ENCODE results near the gene MELK. TPM values are rescaled to one million over a fixed set of nuclear protein-coding genes. Genes with fewer than 3 reads are reported as not detected.
A peak's percentile ranks its signal among the peaks of the same experiment; 100 is the strongest.
"Not testable (repeated sequence)": the region's sequence is repeated elsewhere in the genome, so short reads cannot be mapped to it uniquely, and the experiment has no call there.

MELK gene
- total and polyA plus RNA-seq, 3 donors from 2014 or later: 15.2 to 19.2 (median 18.8) TPM

DNA sequence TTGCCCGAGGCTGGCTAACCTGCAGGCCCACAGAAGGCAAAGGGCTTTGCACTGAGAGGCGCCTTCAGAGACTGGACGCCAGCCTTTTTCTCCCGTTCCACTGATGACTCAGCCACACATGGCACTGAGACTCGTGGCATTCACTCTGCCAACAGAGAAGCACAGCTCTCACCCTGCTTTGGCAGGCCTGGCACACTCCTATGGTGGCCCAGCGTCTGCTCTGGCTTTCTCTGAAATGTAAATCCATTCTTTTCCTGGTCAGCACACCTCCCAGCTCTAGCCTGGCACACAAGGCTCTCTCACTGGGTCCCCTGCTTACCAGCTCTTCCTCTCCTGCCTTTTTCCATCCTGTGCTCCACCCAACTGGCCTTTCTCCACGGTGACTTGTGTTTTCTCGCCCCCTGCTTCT, 5.9 kb upstream of the MELK start:
- 73 to 85% methylated on average over 8 of the region's 8 CpGs for WGBS, 2 donors
- no peak overlapping the region for H3K27ac ChIP-seq
- no peaks in the 10 kb centered on the region for H3K36me3 ChIP-seq (ENCODE audit: low read depth, missing control alignments)
- peak; percentile 44 for DNase-seq
- intact Hi-C loops (cut with DNase I; ENCODE audit: low total_unique reads): no loop called here
- H3K27me3 ChIP-seq: no peaks in the 10 kb centered on the region
- no peak for TF ChIP-seq POLR2A (IDR thresholded peaks at IDR 0.05)
- TF ChIP-seq, protein P1, sequence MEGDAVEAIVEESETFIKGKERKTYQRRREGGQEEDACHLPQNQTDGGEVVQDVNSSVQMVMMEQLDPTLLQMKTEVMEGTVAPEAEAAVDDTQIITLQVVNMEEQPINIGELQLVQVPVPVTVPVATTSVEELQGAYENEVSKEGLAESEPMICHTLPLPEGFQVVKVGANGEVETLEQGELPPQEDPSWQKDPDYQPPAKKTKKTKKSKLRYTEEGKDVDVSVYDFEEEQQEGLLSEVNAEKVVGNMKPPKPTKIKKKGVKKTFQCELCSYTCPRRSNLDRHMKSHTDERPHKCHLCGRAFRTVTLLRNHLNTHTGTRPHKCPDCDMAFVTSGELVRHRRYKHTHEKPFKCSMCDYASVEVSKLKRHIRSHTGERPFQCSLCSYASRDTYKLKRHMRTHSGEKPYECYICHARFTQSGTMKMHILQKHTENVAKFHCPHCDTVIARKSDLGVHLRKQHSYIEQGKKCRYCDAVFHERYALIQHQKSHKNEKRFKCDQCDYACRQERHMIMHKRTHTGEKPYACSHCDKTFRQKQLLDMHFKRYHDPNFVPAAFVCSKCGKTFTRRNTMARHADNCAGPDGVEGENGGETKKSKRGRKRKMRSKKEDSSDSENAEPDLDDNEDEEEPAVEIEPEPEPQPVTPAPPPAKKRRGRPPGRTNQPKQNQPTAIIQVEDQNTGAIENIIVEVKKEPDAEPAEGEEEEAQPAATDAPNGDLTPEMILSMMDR (IDR thresholded peaks at IDR 0.05): no peak
- no peaks in the 10 kb centered on the region for H3K4me1 ChIP-seq
- no peak overlapping the region for H3K4me3 ChIP-seq
- no peaks in the 10 kb centered on the region for H3K9me3 ChIP-seq

DNA sequence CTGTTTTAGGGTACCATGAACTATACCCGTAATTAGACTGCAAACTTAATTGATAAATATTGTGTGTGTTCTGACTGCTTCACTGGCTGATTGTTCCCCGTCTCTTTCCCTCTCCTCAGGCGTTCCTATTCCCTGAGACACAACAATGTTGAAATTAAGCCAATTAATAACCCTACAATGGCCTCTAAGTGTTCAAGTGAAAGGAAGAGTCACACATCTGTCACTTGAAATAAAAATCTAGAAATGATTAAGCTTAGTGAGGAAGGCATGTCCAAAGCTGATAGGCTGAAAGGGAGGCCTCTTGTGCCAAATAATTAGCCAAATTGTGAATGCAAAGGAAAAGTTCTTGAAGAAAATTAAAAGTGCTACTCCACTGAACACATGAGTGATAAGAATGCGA, 4.0 kb upstream of the MELK start:
- H3K27me3 ChIP-seq; H3K4me1 ChIP-seq; H3K4me3 ChIP-seq; H3K36me3 ChIP-seq (ENCODE audit: low read depth, missing control alignments); H3K9me3 ChIP-seq; H3K27ac ChIP-seq; DNase-seq; intact Hi-C loops (cut with DNase I; ENCODE audit: low total_unique reads): not testable (repeated sequence)
- WGBS, 2 donors: 61 to 93% methylated on average over 4 of the region's 4 CpGs

DNA sequence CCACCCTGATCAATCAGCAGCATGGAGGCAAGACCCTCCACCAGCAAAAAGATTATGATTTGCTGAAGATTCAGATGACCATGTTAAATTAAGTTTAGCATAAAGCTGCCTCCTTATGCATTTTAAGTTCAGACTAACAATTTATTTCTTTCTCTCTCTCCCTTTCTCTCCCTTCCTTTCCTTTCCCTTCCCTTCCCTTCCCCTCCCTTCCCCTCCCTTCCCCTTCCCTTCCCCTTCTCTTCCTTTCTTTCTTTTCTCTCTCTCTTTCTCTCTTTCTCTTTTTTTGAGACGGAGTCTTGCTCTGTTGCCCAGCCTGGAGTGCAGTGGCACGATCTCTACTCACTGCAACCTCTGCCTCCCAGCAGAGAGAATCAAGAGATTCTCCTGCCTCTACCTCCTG, 1.4 kb upstream of the MELK start:
- no peak for TF ChIP-seq POLR2A (IDR thresholded peaks at IDR 0.05)
- TF ChIP-seq, protein P1 (IDR thresholded peaks at IDR 0.05): no peak
- no peaks in the 10 kb centered on the region for H3K4me1 ChIP-seq
- no peaks in the 10 kb centered on the region for H3K36me3 ChIP-seq (ENCODE audit: low read depth, missing control alignments)
- 84 to 90% methylated on average over 2 of the region's 2 CpGs for WGBS, 2 donors
- intact Hi-C loops (cut with DNase I; ENCODE audit: low total_unique reads): no loop called here
- no peaks in the 10 kb centered on the region for H3K27me3 ChIP-seq
- no peak overlapping the region for H3K27ac ChIP-seq
- no peak for DNase-seq
- no peaks in the 10 kb centered on the region for H3K9me3 ChIP-seq
- H3K4me3 ChIP-seq: no peak overlapping the region

DNA sequence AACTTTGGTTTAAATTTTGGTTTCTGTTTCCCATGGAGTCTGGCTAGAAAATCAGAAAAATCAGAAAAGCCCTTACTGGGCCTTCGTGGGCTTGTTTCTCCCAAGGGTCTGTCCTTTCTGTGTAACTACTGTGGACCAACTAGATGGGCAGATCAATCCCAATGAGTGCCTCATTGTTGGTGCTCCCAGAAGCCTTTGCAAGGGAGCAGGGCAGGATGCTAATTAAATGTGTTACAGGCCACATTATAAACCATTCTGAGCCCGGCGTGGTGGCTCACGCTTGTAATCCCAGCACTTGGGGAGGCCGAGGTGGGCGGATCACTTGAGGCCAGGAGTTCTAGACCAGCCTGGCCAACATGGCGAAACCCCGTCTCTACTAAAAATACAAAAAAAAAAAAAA, 1.4 kb downstream of the MELK start:
- H3K36me3 ChIP-seq (ENCODE audit: low read depth, missing control alignments); intact Hi-C loops (cut with DNase I; ENCODE audit: low total_unique reads); H3K27me3 ChIP-seq; H3K9me3 ChIP-seq; DNase-seq: not testable (repeated sequence)
- peaks cover 17% of the 10 kb centered on the region for H3K4me1 ChIP-seq
- 71 to 74% methylated on average over 8 of the region's 8 CpGs for WGBS, 2 donors
- H3K4me3 ChIP-seq: peak overlapping the region; percentile 88 to 92
- H3K27ac ChIP-seq: peak overlapping the region; percentile 53 to 81

DNA sequence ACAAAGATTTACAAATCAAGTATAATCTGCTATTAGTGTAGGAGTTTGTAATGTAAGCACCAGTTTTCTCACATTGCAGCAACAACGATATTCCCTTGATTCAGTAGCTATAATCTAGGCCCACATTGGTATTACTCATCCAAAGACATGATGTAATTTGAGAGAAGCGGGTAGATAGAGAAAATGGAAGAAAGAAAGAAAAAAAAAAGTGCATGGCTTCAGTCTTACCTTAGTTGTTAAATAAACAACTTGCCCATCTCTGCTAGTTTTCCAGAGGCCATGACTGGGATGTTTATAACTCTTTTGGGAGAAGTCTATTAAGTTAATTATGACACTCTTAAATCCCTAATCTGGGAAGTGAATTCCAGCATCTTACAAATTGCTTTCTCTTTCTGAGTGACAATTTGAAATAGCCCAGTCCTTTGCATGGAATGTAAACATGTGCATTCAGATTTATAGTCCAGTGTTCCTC, 2.8 kb downstream of the MELK start:
- H3K36me3 ChIP-seq (ENCODE audit: low read depth, missing control alignments): no peaks in the 10 kb centered on the region
- intact Hi-C loops (cut with DNase I; ENCODE audit: low total_unique reads): no loop called here
- no peaks in the 10 kb centered on the region for H3K27me3 ChIP-seq
- TF ChIP-seq POLR2A (IDR thresholded peaks at IDR 0.05): no peak
- TF ChIP-seq, protein P1 (IDR thresholded peaks at IDR 0.05): no peak
- peaks cover 17% of the 10 kb centered on the region for H3K4me1 ChIP-seq
- H3K4me3 ChIP-seq: no peak overlapping the region
- no peaks in the 10 kb centered on the region for H3K9me3 ChIP-seq
- H3K27ac ChIP-seq: peak overlapping the region; percentile 48 to 81
- WGBS, 2 donors: 42 to 58% methylated on average over 2 of the region's 2 CpGs
- no peak for DNase-seq

DNA sequence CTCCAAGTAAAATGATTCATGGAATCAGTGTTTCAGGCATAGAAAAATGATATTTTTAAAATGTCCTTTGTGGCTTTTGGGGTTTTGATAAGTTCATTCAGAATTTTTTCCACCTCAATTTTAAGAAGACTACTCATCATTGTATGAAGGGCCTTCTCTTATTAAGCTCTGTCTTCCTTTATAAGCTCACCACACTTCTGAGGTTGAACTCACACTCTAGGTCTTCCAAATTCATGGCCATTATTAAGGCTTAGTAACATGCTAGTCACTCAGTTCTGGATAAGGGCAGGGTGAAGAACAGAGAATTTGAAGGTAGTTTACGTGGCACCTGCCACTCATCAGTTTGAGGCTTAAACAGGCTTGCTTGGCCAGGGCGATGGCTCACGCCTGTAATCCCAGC, 4.2 kb downstream of the MELK start:
- peaks cover 17% of the 10 kb centered on the region for H3K4me1 ChIP-seq
- H3K27me3 ChIP-seq: no peaks in the 10 kb centered on the region
- peak overlapping the region; percentile 79 to 81 for H3K27ac ChIP-seq
- no peaks in the 10 kb centered on the region for H3K36me3 ChIP-seq (ENCODE audit: low read depth, missing control alignments)
- H3K4me3 ChIP-seq: no peak overlapping the region
- DNase-seq: no peak
- no peaks in the 10 kb centered on the region for H3K9me3 ChIP-seq
- TF ChIP-seq, protein P1 (IDR thresholded peaks at IDR 0.05): no peak
- TF ChIP-seq POLR2A (IDR thresholded peaks at IDR 0.05): no peak
- WGBS, 2 donors: 88% methylated on average over 3 of the region's 3 CpGs
- intact Hi-C loops (cut with DNase I; ENCODE audit: low total_unique reads): no loop called here

Measured in testis (tissue), 3 donors.